Smooth muscle cell (in vitro differentiated cells): ENCODE measurements around the gene F10. TPM values are rescaled to one million over a fixed set of nuclear protein-coding genes. Genes with fewer than 3 reads are reported as not detected.

ENCODE experiments used
- DNase-seq: peaks from one replicate; lab custom pipeline; 2025; ENCODE audit not compliant: unreplicated experiment; lab: John Stamatoyannopoulos, UW
- H2AFZ ChIP-seq: fragments of 200-600 bp; sonication (generic); 2 replicates; pipeline ENCODE4 v1.6.0; 2016; ENCODE audit warnings: antibody characterized with exemption, low read depth, mild to moderate bottlenecking
- H3F3A ChIP-seq: fragments of 200-600 bp; sonication (generic); 2 replicates; pipeline ENCODE4 v1.6.0; 2017; ENCODE audit warnings: antibody characterized with exemption, low read depth
- H3K27ac ChIP-seq: fragments of 200-600 bp; sonication (generic); 2 replicates; pipeline ENCODE4 v1.5.1; 2016; ENCODE audit warnings: low read depth, mild to moderate bottlenecking
- H3K27me3 ChIP-seq: fragments of 200-600 bp; sonication (generic); 2 replicates; pipeline ENCODE4 v1.6.1; 2016; ENCODE audit warnings: low read depth, mild to moderate bottlenecking
- H3K36me3 ChIP-seq: fragments of 200-600 bp; sonication (generic); 2 replicates; pipeline ENCODE4 v1.5.1; 2016; ENCODE audit warnings: low read depth
- H3K4me1 ChIP-seq: fragments of 200-600 bp; sonication (generic); 2 replicates; pipeline ENCODE4 v1.5.1; 2016; ENCODE audit warnings: low read depth
- H3K4me2 ChIP-seq: fragments of 200-600 bp; sonication (generic); 2 replicates; pipeline ENCODE4 v1.6.0; 2016; ENCODE audit warnings: mild to moderate bottlenecking
- H3K4me3 ChIP-seq: fragments of 200-600 bp; sonication (generic); 2 replicates; pipeline ENCODE4 v1.5.1; 2016; ENCODE audit warnings: mild to moderate bottlenecking
- H3K79me2 ChIP-seq: fragments of 200-600 bp; sonication (generic); 2 replicates; pipeline ENCODE4 v1.6.0; 2016; ENCODE audit warnings: low read depth, mild to moderate bottlenecking
- H3K9ac ChIP-seq: fragments of 200-600 bp; sonication (generic); 2 replicates; pipeline ENCODE4 v1.6.0; 2016; ENCODE audit warnings: low read depth
- H3K9me3 ChIP-seq: fragments of 200-600 bp; sonication (generic); replicated peaks from 2 replicates; pipeline ENCODE4 v1.5.1; 2016; ENCODE audit warnings: low read depth
- H4K20me1 ChIP-seq: fragments of 200-600 bp; sonication (generic); 2 replicates; pipeline ENCODE4 v1.6.0; 2016; ENCODE audit warnings: low read depth
- WGBS: methylation state at CpG from one replicate; pipeline ENCODE4 v1.1.7; 2016; ENCODE audit warnings: low lambda C conversion rate; 5-methylcytosine and 5-hydroxymethylcytosine counted together
- polyA plus RNA-seq: library from polyadenylated mRNA; unstranded; fragments of >200 nt; fragmentation: Nextera tagmentation; extraction: Ambion mirVana; gene quantifications from 2 replicates; pipeline ENCODE4 v1.2.1, GENCODE V29; 2016
- total RNA-seq: library from RNA; depleted of rRNA; stranded (reverse); fragments of >200 nt; gene quantifications from 2 replicates; pipeline ENCODE4 v1.2.3, GENCODE V29; 2014
- TF ChIP-seq, protein P1 (sequence below): fragments of 200-600 bp; sonication (generic); IDR thresholded peaks from 2 replicates; pipeline ENCODE4 v1.5.1; 2017; ENCODE audit warnings: borderline replicate concordance, mild to moderate bottlenecking, antibody characterized with exemption; ENCODE audit not compliant: insufficient read depth, poor library complexity, severe bottlenecking

The F10 gene
- total and polyA plus RNA-seq, 2 experiments from 2014 or later, result 17.1 to 43.7 TPM

DNA sequence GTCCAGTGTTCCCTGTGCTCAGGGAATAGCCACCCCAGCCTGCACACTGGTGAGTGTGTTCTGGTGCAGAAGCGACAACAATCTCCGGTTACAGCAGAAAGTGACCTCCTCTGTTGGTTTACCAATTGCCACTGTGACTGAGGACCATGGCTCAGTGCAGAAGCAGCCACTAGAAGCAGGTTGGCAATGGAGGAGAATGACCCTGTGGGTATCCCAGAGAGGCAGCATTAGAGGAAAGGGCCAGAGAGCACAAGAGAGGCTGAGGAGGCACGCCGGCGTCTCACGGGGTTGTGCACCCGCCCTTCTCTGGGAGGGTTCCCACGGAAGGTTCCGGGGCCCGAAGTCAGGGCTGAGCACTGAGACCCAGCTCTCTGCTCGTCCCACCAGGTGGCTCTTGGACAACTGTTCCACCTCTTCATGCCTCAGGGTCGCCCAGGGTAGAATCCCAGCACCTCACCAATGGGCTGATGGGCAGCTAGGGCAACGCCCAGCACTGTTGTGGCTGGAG, 49.9 kb downstream of the F10 start:
- H3K79me2 ChIP-seq, result no peaks in the 10 kb centered on the region
- no peak for DNase-seq
- H3K27me3 ChIP-seq, result no peaks in the 10 kb centered on the region
- no peaks in the 10 kb centered on the region for H3F3A ChIP-seq
- TF ChIP-seq, protein P1, sequence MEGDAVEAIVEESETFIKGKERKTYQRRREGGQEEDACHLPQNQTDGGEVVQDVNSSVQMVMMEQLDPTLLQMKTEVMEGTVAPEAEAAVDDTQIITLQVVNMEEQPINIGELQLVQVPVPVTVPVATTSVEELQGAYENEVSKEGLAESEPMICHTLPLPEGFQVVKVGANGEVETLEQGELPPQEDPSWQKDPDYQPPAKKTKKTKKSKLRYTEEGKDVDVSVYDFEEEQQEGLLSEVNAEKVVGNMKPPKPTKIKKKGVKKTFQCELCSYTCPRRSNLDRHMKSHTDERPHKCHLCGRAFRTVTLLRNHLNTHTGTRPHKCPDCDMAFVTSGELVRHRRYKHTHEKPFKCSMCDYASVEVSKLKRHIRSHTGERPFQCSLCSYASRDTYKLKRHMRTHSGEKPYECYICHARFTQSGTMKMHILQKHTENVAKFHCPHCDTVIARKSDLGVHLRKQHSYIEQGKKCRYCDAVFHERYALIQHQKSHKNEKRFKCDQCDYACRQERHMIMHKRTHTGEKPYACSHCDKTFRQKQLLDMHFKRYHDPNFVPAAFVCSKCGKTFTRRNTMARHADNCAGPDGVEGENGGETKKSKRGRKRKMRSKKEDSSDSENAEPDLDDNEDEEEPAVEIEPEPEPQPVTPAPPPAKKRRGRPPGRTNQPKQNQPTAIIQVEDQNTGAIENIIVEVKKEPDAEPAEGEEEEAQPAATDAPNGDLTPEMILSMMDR, result no peak
- H3K27ac ChIP-seq, result no peak overlapping the region
- no peak overlapping the region for H3K4me2 ChIP-seq
- no peak overlapping the region for H3K9ac ChIP-seq
- WGBS, result 96% methylated on average over 13 of the region's 13 CpGs
- peaks cover under 1% of the 10 kb centered on the region for H3K4me1 ChIP-seq
- H4K20me1 ChIP-seq, result no peaks in the 10 kb centered on the region
- H3K36me3 ChIP-seq, result peaks cover 2% of the 10 kb centered on the region
- H3K4me3 ChIP-seq, result no peak overlapping the region
- no peaks in the 10 kb centered on the region for H3K9me3 ChIP-seq
- no peak overlapping the region for H2AFZ ChIP-seq

DNA sequence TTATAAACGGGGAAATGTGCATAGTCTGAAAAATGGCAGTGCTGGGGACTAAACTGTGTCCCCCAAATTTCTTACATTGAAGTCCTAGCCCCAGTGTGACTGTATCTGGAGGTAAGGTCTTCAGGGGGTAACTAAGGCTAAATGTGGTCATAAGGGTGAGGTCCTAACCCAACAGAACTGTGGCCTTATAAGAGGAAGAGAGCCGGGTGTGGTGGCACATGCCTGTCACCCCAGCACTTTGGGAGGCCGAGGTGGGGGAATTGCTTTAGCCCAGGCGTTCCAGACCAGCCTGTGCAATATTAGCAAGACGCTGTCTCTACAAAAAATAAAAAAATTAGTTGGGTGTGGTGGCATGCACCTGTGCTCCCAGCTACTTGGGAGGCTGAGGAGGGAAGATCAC, 53.7 kb downstream of the F10 start:
- no peak for DNase-seq
- H3K9me3 ChIP-seq, result no peaks in the 10 kb centered on the region
- H3K4me2 ChIP-seq, result no peak overlapping the region
- peaks cover 16% of the 10 kb centered on the region for H3K4me1 ChIP-seq
- H3K4me3 ChIP-seq, result no peak overlapping the region
- no peaks in the 10 kb centered on the region for H3F3A ChIP-seq
- TF ChIP-seq, protein P1, result no peak
- 78% methylated on average over 5 of the region's 5 CpGs for WGBS
- H3K27ac ChIP-seq, result no peak overlapping the region
- no peaks in the 10 kb centered on the region for H3K79me2 ChIP-seq
- peaks cover 12% of the 10 kb centered on the region for H3K36me3 ChIP-seq
- no peaks in the 10 kb centered on the region for H4K20me1 ChIP-seq
- no peak overlapping the region for H2AFZ ChIP-seq
- H3K27me3 ChIP-seq, result no peaks in the 10 kb centered on the region
- no peak overlapping the region for H3K9ac ChIP-seq

DNA sequence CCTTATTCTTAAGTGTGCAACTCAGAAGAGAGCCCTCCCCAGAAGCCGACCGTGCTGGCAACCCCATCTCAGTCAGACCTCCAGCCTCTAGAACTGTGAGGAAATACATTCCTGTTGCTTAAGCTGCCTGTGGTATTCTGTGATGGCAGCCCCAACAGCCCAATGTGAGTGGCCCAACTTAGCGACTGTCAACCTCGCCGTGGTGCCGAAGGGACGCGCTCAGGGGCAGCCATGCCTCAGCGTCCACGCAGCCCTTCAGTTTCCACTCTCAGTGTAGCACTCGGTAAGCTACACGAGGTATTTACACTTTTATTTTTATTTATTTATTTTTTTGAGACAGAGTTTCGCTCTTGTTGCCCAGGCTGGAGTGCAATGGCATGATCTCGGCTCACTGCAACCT, 54.2 kb downstream of the F10 start:
- peaks cover 16% of the 10 kb centered on the region for H3K4me1 ChIP-seq
- H3K9me3 ChIP-seq, result no peaks in the 10 kb centered on the region
- H3K4me2 ChIP-seq, result no peak overlapping the region
- H3K36me3 ChIP-seq, result peaks cover 12% of the 10 kb centered on the region
- no peak overlapping the region for H3K9ac ChIP-seq
- H3F3A ChIP-seq, result no peaks in the 10 kb centered on the region
- H4K20me1 ChIP-seq, result no peaks in the 10 kb centered on the region
- no peak overlapping the region for H3K4me3 ChIP-seq
- H3K79me2 ChIP-seq, result no peaks in the 10 kb centered on the region
- TF ChIP-seq, protein P1, result no peak
- over 99% methylated on average over 14 of the region's 14 CpGs for WGBS
- no peak overlapping the region for H2AFZ ChIP-seq
- H3K27ac ChIP-seq, result no peak overlapping the region
- no peak for DNase-seq
- H3K27me3 ChIP-seq, result no peaks in the 10 kb centered on the region
